ENCODE results near the gene RANBP17. TPM values are rescaled to one million over a fixed set of nuclear protein-coding genes. Genes with fewer than 3 reads are reported as not detected.

RANBP17 gene
- total and polyA plus RNA-seq, 2 experiments from 2014 or later = 3.7 to 3.8 TPM

GRCh38 chr5:170848033-170848432, 13.8 kb upstream of the RANBP17 start:
- Histone ChIP-seq H3K27me3 (replicated peaks; ENCODE audit: insufficient read depth) (no peaks in the 10 kb centered on the region), H3F3A (ENCODE audit: insufficient read depth) (0 out of 2 replicates have a peak, but pooled peaks cover 4% of the 10 kb centered on the region), H3K4me1 (ENCODE audit: insufficient read depth) (peaks cover 5% of the 10 kb centered on the region; the same call in 1 of the 2 replicates), H3K79me2 (ENCODE audit: insufficient read depth) (no peaks in the 10 kb centered on the region), H4K20me1 (ENCODE audit: insufficient read depth) (no peaks in the 10 kb centered on the region), H3K9me2 (ENCODE audit: insufficient read depth) (no peaks in the 10 kb centered on the region), H2AFZ (no peak overlapping the region), H3K4me2 (ENCODE audit: unreplicated experiment) (no peak overlapping the region), H3K27ac (no peak overlapping the region), H3K9me3 (ENCODE audit: low read depth) (no peaks in the 10 kb centered on the region), H3K4me3 (no peak overlapping the region), H3K36me3 (ENCODE audit: low read depth) (no peaks in the 10 kb centered on the region), H3K9ac (no peak overlapping the region)
- TF ChIP-seq EZH2 (IDR thresholded peaks at IDR 0.05; ENCODE audit: insufficient read depth, poor library complexity, severe bottlenecking) = no peak
- no peak for TF ChIP-seq EZH2phosphoT487 (IDR thresholded peaks at IDR 0.05; ENCODE audit: insufficient read depth, low read depth)
- peak; percentile 35 for DNase-seq
- WGBS, 2 experiments (ENCODE audit: low coverage in 1 of 2, low lambda C conversion rate in 2 of 2, missing lambda C conversion rate in 2 of 2) = 43 to 45% methylated on average over 5 of the region's 5 CpGs
- in situ Hi-C loops (cut with MboI) = no loop called here

- Histone ChIP-seq H3K9me3 (ENCODE audit: low read depth) (no peaks in the 10 kb centered on the region), H3K79me2 (ENCODE audit: insufficient read depth) (no peaks in the 10 kb centered on the region), H3K27ac (no peak overlapping the region), H3K4me3 (no peak overlapping the region), H3K9ac (no peak overlapping the region), H2AFZ (no peak overlapping the region), H3K36me3 (ENCODE audit: low read depth) (no peaks in the 10 kb centered on the region), H3K9me2 (ENCODE audit: insufficient read depth) (no peaks in the 10 kb centered on the region), H3F3A (ENCODE audit: insufficient read depth) (0 out of 2 replicates have a peak, but pooled peaks cover 4% of the 10 kb centered on the region), H3K4me1 (ENCODE audit: insufficient read depth) (peaks cover 5% of the 10 kb centered on the region; the same call in 1 of the 2 replicates), H4K20me1 (ENCODE audit: insufficient read depth) (no peaks in the 10 kb centered on the region), H3K4me2 (ENCODE audit: unreplicated experiment) (no peak overlapping the region), H3K27me3 (replicated peaks; ENCODE audit: insufficient read depth) (no peaks in the 10 kb centered on the region)
- in situ Hi-C loops (cut with MboI) = no loop called here
- no peak for DNase-seq
- no peak for TF ChIP-seq EZH2phosphoT487 (IDR thresholded peaks at IDR 0.05; ENCODE audit: insufficient read depth, low read depth)
- TF ChIP-seq EZH2 (IDR thresholded peaks at IDR 0.05; ENCODE audit: insufficient read depth, poor library complexity, severe bottlenecking) = no peak
- 41% methylated on average over 2 of the region's 2 CpGs for WGBS, 2 experiments (ENCODE audit: low coverage in 1 of 2, low lambda C conversion rate in 2 of 2, missing lambda C conversion rate in 2 of 2)
Measured at GRCh38 chr5:170849374-170849773, 12.4 kb upstream of the RANBP17 start.

GRCh38 chr5:170854566-170854965, 7.3 kb upstream of the RANBP17 start:
- Histone ChIP-seq H3K9ac (no peak overlapping the region), H2AFZ (no peak overlapping the region), H3K79me2 (ENCODE audit: insufficient read depth) (no peaks in the 10 kb centered on the region), H3K27me3 (replicated peaks; ENCODE audit: insufficient read depth) (no peaks in the 10 kb centered on the region), H3K27ac (no peak overlapping the region), H3K36me3 (ENCODE audit: low read depth) (no peaks in the 10 kb centered on the region), H3K9me3 (ENCODE audit: low read depth) (no peaks in the 10 kb centered on the region), H3K4me1 (ENCODE audit: insufficient read depth) (no peaks in the 10 kb centered on the region), H3K4me2 (ENCODE audit: unreplicated experiment) (no peak overlapping the region), H4K20me1 (ENCODE audit: insufficient read depth) (no peaks in the 10 kb centered on the region), H3K4me3 (no peak overlapping the region), H3F3A (ENCODE audit: insufficient read depth) (no peaks in the 10 kb centered on the region), H3K9me2 (ENCODE audit: insufficient read depth) (no peaks in the 10 kb centered on the region)
- no peak for TF ChIP-seq EZH2phosphoT487 (IDR thresholded peaks at IDR 0.05; ENCODE audit: insufficient read depth, low read depth)
- no peak for TF ChIP-seq EZH2 (IDR thresholded peaks at IDR 0.05; ENCODE audit: insufficient read depth, poor library complexity, severe bottlenecking)
- no peak for DNase-seq
- in situ Hi-C loops (cut with MboI) = no loop called here
- 57 to 67% methylated on average over 6 of the region's 6 CpGs for WGBS, 2 experiments (ENCODE audit: low coverage in 1 of 2, low lambda C conversion rate in 2 of 2, missing lambda C conversion rate in 2 of 2)

- Histone ChIP-seq H3K4me3 (no peak overlapping the region), H3K4me1 (ENCODE audit: insufficient read depth) (no peaks in the 10 kb centered on the region), H3K9me3 (ENCODE audit: low read depth) (no peaks in the 10 kb centered on the region), H3K9me2 (ENCODE audit: insufficient read depth) (no peaks in the 10 kb centered on the region), H4K20me1 (ENCODE audit: insufficient read depth) (no peaks in the 10 kb centered on the region), H3K36me3 (ENCODE audit: low read depth) (no peaks in the 10 kb centered on the region), H2AFZ (no peak overlapping the region), H3K27ac (no peak overlapping the region), H3F3A (ENCODE audit: insufficient read depth) (peaks cover 9% of the 10 kb centered on the region), H3K27me3 (replicated peaks; ENCODE audit: insufficient read depth) (no peaks in the 10 kb centered on the region), H3K4me2 (ENCODE audit: unreplicated experiment) (no peak overlapping the region), H3K9ac (no peak overlapping the region), H3K79me2 (ENCODE audit: insufficient read depth) (no peaks in the 10 kb centered on the region)
- TF ChIP-seq EZH2 (IDR thresholded peaks at IDR 0.05; ENCODE audit: insufficient read depth, poor library complexity, severe bottlenecking) = no peak
- no peak for TF ChIP-seq EZH2phosphoT487 (IDR thresholded peaks at IDR 0.05; ENCODE audit: insufficient read depth, low read depth)
- 59 to 75% methylated on average over 2 of the region's 2 CpGs for WGBS, 2 experiments (ENCODE audit: low coverage in 1 of 2, low lambda C conversion rate in 2 of 2, missing lambda C conversion rate in 2 of 2)
- DNase-seq = no peak
- in situ Hi-C loops (cut with MboI) = no loop called here
Measured at GRCh38 chr5:170857066-170857465, 4.8 kb upstream of the RANBP17 start.

- in situ Hi-C loops (cut with MboI) = no loop called here
- Histone ChIP-seq H3K36me3 (ENCODE audit: low read depth) (no peaks in the 10 kb centered on the region), H3K4me3 (no peak overlapping the region), H3K4me1 (ENCODE audit: insufficient read depth) (no peaks in the 10 kb centered on the region), H3K9ac (no peak overlapping the region), H2AFZ (no peak overlapping the region), H4K20me1 (ENCODE audit: insufficient read depth) (no peaks in the 10 kb centered on the region), H3K79me2 (ENCODE audit: insufficient read depth) (no peaks in the 10 kb centered on the region; the same call in 1 of the 2 replicates), H3K9me3 (ENCODE audit: low read depth) (no peaks in the 10 kb centered on the region), H3K4me2 (ENCODE audit: unreplicated experiment) (no peak overlapping the region), H3F3A (ENCODE audit: insufficient read depth) (peaks cover 9% of the 10 kb centered on the region), H3K9me2 (ENCODE audit: insufficient read depth) (no peaks in the 10 kb centered on the region), H3K27ac (no peak overlapping the region), H3K27me3 (replicated peaks; ENCODE audit: insufficient read depth) (no peaks in the 10 kb centered on the region)
- DNase-seq = no peak
- TF ChIP-seq EZH2 (IDR thresholded peaks at IDR 0.05; ENCODE audit: insufficient read depth, poor library complexity, severe bottlenecking) (no peak), EZH2phosphoT487 (IDR thresholded peaks at IDR 0.05; ENCODE audit: insufficient read depth, low read depth) (no peak)
Measured at GRCh38 chr5:170860415-170860814, 1.4 kb upstream of the RANBP17 start.
